Measurements from ENCODE around the gene OTOA. TPM values are rescaled to one million over a fixed set of nuclear protein-coding genes. Genes with fewer than 3 reads are reported as not detected.
"Not testable (repeated sequence)": the region's sequence is repeated elsewhere in the genome, so short reads cannot be mapped to it uniquely, and the experiment has no call there.

The OTOA gene
- total RNA-seq, 2 donors from 2014 or later: not detected

DNA sequence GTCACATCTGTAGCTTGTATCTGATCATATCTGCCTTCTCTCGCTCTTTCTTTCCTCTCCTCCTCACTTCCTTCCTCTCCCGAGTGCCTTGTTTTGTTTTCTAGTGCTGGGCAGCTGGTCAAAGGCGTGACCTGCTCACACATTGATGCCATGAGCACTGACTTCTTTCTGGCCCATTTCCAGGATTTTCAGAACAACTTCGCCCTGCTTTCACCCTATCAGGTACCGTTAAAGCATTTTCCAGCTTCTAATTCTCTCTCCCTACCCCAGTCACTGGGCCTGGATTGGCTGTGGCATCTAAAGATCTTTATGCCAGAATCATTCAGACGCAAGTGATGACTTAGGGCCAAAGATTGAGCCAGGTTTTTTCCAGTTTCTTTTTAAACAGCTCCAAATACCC, 55.5 kb downstream of the OTOA start:
- Histone ChIP-seq H3K36me3 (no peaks in the 10 kb centered on the region), H3K27me3 (no peaks in the 10 kb centered on the region), H3K4me1 (no peaks in the 10 kb centered on the region), H3K9me3 (no peaks in the 10 kb centered on the region), H3K27ac (no peak overlapping the region), H3K4me3 (no peak overlapping the region), H3K9ac (ENCODE audit: low read depth in 2 of 2, low read length in 2 of 2) (no peak overlapping the region)
- intact Hi-C loops (cut with DNase I): no loop called here
- TF ChIP-seq, protein P1, sequence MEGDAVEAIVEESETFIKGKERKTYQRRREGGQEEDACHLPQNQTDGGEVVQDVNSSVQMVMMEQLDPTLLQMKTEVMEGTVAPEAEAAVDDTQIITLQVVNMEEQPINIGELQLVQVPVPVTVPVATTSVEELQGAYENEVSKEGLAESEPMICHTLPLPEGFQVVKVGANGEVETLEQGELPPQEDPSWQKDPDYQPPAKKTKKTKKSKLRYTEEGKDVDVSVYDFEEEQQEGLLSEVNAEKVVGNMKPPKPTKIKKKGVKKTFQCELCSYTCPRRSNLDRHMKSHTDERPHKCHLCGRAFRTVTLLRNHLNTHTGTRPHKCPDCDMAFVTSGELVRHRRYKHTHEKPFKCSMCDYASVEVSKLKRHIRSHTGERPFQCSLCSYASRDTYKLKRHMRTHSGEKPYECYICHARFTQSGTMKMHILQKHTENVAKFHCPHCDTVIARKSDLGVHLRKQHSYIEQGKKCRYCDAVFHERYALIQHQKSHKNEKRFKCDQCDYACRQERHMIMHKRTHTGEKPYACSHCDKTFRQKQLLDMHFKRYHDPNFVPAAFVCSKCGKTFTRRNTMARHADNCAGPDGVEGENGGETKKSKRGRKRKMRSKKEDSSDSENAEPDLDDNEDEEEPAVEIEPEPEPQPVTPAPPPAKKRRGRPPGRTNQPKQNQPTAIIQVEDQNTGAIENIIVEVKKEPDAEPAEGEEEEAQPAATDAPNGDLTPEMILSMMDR (IDR thresholded peaks at IDR 0.05): no peak
- no peak for DNase-seq

DNA sequence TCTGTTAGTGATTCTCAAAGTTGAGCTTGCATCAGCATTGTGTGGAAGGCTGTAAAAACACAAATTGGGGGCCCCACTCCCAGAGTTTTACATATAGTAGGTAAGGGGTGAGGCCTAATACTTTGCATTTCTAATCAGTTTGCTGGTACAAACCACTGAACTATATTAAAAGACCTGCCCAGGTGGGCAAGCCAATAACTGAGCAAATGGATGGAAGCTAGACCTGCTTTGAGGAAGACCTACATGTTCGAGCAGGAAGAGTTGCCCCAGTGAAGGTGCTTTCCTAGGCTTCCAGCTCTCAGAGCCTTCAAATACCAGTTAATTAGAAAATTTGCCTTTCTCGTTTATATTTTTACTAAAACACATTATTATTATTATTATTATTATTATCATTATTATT, 56.8 kb downstream of the OTOA start:
- no peak for DNase-seq
- no peaks in the 10 kb centered on the region for H3K9me3 ChIP-seq
- no peaks in the 10 kb centered on the region for H3K4me1 ChIP-seq
- H3K4me3 ChIP-seq: no peak overlapping the region
- TF ChIP-seq, protein P1 (IDR thresholded peaks at IDR 0.05): no peak
- H3K27me3 ChIP-seq: no peaks in the 10 kb centered on the region
- intact Hi-C loops (cut with DNase I): no loop called here
- H3K9ac ChIP-seq (ENCODE audit: low read depth in 2 of 2, low read length in 2 of 2): no peak overlapping the region
- no peak overlapping the region for H3K27ac ChIP-seq
- H3K36me3 ChIP-seq: no peaks in the 10 kb centered on the region

DNA sequence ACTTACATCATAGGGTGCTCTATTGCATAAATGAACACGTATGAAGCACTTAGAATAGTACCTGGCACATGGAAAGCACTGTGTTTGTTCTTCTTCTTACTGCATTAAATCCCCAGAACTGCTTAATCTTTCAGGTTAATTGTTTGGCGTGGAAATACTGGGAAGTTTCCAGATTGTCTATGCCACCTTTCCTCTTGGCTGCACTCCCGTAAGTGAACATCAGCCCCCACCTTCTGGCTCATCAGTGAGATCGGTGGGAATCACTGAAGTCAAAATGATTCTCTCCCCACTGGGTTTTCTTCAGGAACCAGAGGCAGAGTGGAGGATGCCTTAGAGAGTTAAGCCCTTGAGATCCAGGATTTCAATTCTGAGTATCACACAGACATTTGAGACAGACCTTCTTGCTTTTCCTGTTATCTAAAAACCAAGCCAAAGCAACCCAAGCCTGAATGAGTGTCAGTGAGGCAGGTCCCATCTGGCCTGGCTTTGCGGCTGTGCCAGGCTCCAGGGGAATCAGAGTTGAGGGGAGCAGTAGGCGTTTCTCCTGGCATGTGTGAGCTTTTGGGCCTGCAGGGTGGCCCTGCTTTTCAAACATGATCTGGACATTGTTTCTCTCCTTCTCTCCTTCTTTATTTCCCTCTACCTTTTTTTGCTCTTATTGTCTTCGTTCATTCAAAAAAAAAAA, 59.1 kb downstream of the OTOA start:
- TF ChIP-seq, protein P1 (IDR thresholded peaks at IDR 0.05): no peak
- no peak for DNase-seq
- H3K36me3 ChIP-seq: no peaks in the 10 kb centered on the region
- H3K27ac ChIP-seq: no peak overlapping the region
- no peaks in the 10 kb centered on the region for H3K9me3 ChIP-seq
- no peaks in the 10 kb centered on the region for H3K27me3 ChIP-seq
- H3K4me3 ChIP-seq: no peak overlapping the region
- intact Hi-C loops (cut with DNase I): no loop called here
- no peak overlapping the region for H3K9ac ChIP-seq (ENCODE audit: low read depth in 2 of 2, low read length in 2 of 2)
- no peaks in the 10 kb centered on the region for H3K4me1 ChIP-seq

DNA sequence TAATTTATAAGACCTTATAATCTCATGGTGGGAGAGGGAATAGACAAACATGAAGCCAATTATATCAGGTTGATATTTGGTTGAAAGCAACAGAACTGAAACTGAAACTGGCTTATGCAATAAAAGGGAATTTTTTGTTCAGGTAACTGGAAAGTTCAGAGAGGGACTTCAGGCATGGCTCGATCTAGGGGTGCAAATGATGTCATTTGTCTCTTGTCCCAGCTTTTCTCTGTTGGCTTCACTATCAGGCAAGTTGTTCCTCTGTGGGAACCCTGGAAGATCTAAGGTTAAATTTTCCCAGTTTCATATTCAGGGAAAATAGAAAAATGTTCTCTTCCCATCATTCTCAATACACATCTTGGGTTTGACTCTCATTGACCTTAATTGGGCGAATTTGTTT, 59.8 kb downstream of the OTOA start:
- TF ChIP-seq, protein P1 (IDR thresholded peaks at IDR 0.05): no peak
- intact Hi-C loops (cut with DNase I): no loop called here

GRCh38 chr16:21727344-21727743, 63.6 kb downstream of the OTOA start:
- Histone ChIP-seq H3K36me3 (no peaks in the 10 kb centered on the region), H3K9me3 (no peaks in the 10 kb centered on the region), H3K9ac (ENCODE audit: low read depth in 2 of 2, low read length in 2 of 2) (no peak overlapping the region), H3K4me3 (no peak overlapping the region), H3K27me3 (no peaks in the 10 kb centered on the region), H3K27ac (no peak overlapping the region), H3K4me1 (no peaks in the 10 kb centered on the region)
- DNase-seq: no peak
- TF ChIP-seq, protein P1 (IDR thresholded peaks at IDR 0.05): no peak
- intact Hi-C loops (cut with DNase I): no loop called here

More for the DNA sequence above, 59.8 kb downstream of the OTOA start:
- H3K4me1 ChIP-seq: no peaks in the 10 kb centered on the region
- no peak for DNase-seq
- H3K9me3 ChIP-seq: no peaks in the 10 kb centered on the region
- no peak overlapping the region for H3K27ac ChIP-seq
- H3K9ac ChIP-seq (ENCODE audit: low read depth in 2 of 2, low read length in 2 of 2): no peak overlapping the region
- no peaks in the 10 kb centered on the region for H3K27me3 ChIP-seq
- H3K4me3 ChIP-seq: no peak overlapping the region
- no peaks in the 10 kb centered on the region for H3K36me3 ChIP-seq

- intact Hi-C loops (cut with DNase I): not testable (repeated sequence)
These were observed 67.5 kb downstream of the OTOA start for GRCh38 chr16:21731233-21731632.

DNA sequence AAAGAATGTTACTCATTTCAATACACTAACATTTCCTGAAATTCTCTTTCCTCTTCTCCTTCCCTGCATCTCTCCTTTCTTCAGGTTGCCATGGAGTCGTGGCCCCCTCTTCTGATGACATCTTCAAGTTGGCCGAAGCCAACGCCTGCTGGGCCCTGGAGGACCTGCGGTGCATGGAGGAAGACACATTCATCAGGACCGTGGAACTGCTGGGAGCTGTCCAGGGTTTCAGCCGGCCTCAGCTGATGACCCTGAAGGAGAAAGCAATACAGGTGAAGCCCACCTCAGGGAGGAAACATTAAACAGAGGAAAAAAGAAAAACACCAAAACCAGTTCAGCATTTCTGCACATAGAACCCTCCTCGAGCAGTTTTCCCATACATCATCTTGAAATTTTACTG, 76.9 kb downstream of the OTOA start:
- DNase-seq; H3K4me1 ChIP-seq; H3K27me3 ChIP-seq; H3K27ac ChIP-seq; intact Hi-C loops (cut with DNase I); H3K4me3 ChIP-seq; H3K36me3 ChIP-seq; H3K9me3 ChIP-seq; H3K9ac ChIP-seq (ENCODE audit: low read depth in 2 of 2, low read length in 2 of 2): not testable (repeated sequence)

More at GRCh38 chr16:21731233-21731632, 67.5 kb downstream of the OTOA start:
- not testable (repeated sequence) for DNase-seq; H3K4me1 ChIP-seq; H3K27me3 ChIP-seq; H3K36me3 ChIP-seq; H3K27ac ChIP-seq; H3K4me3 ChIP-seq; H3K9ac ChIP-seq (ENCODE audit: low read depth in 2 of 2, low read length in 2 of 2); H3K9me3 ChIP-seq

- not testable (repeated sequence) for DNase-seq
These were observed 92.7 kb downstream of the OTOA start for GRCh38 chr16:21756192-21757079.

More at GRCh38 chr16:21756192-21757079, 92.7 kb downstream of the OTOA start:
- H3K4me1 ChIP-seq; H3K36me3 ChIP-seq; intact Hi-C loops (cut with DNase I); H3K9ac ChIP-seq (ENCODE audit: low read depth in 2 of 2, low read length in 2 of 2); H3K9me3 ChIP-seq; H3K27ac ChIP-seq; H3K4me3 ChIP-seq; H3K27me3 ChIP-seq: not testable (repeated sequence)
